ENCODE measurements around the gene CAMKV. TPM values are rescaled to one million over a fixed set of nuclear protein-coding genes. Genes with fewer than 3 reads are reported as not detected.

CAMKV gene
- total RNA-seq, 1 experiment from 2014 or later = 0.10 TPM

GRCh38 chr3:49914906-49915305 lies 45.2 kb upstream of the CAMKV start (continued):
- TF ChIP-seq, protein P1, sequence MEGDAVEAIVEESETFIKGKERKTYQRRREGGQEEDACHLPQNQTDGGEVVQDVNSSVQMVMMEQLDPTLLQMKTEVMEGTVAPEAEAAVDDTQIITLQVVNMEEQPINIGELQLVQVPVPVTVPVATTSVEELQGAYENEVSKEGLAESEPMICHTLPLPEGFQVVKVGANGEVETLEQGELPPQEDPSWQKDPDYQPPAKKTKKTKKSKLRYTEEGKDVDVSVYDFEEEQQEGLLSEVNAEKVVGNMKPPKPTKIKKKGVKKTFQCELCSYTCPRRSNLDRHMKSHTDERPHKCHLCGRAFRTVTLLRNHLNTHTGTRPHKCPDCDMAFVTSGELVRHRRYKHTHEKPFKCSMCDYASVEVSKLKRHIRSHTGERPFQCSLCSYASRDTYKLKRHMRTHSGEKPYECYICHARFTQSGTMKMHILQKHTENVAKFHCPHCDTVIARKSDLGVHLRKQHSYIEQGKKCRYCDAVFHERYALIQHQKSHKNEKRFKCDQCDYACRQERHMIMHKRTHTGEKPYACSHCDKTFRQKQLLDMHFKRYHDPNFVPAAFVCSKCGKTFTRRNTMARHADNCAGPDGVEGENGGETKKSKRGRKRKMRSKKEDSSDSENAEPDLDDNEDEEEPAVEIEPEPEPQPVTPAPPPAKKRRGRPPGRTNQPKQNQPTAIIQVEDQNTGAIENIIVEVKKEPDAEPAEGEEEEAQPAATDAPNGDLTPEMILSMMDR (IDR thresholded peaks at IDR 0.05 in 2 of 3, conservative IDR thresholded peaks at IDR 0.05 in 1 of 3; ENCODE audit: borderline replicate concordance in 1 of 3, insufficient read depth in 1 of 3, low read depth in 2 of 3, low read length in 2 of 3) = no peak
- TF ChIP-seq CBX3 (IDR thresholded peaks at IDR 0.05; ENCODE audit: low read depth) (no peak), SIN3A (IDR thresholded peaks at IDR 0.05; ENCODE audit: low read depth) (no peak)

GRCh38 chr3:49912881-49913281 lies 43.2 kb upstream of the CAMKV start:
- ChIA-PET RAD21 (ENCODE audit: low non-redundant PET in 1 of 2, low total read pairs in 2 of 2, uncharacterized antibody in 2 of 2, unreplicated experiment in 2 of 2) (no interaction called here), CTCF (interaction anchor here (1.4 kb wide), 1 partner anchor 17 kb away, joined by 4 read pairs; the partner anchor contains the start of gene MON1A), POLR2A (interaction anchor here (1.1 kb wide), 1 partner anchor 16 kb away, joined by 3 read pairs; the partner anchor contains the start of gene MON1A)
- BruUV-seq (replicated peaks) = no TSS peak
- no peaks in the 10 kb centered on the region for H3K27me3 ChIP-seq (ENCODE audit: insufficient read depth, low read length)
- no peaks in the 10 kb centered on the region for H3K79me2 ChIP-seq (ENCODE audit: insufficient read depth, low read length)
- no peak for DNase-seq (ENCODE audit: low read depth, low spot score)
- no peak overlapping the region for H3K9ac ChIP-seq (ENCODE audit: low read length)
- no peaks in the 10 kb centered on the region for H3K9me2 ChIP-seq (ENCODE audit: insufficient read depth)
- no peaks in the 10 kb centered on the region for H4K20me1 ChIP-seq (ENCODE audit: insufficient read depth)
- intact Hi-C loops (cut with micrococcal nuclease) = no loop called here
- no peak overlapping the region for H3K4me2 ChIP-seq (ENCODE audit: low read length)
- H3K9me3 ChIP-seq (ENCODE audit: control insufficient read depth in 1 of 2, insufficient read depth in 1 of 2, low read depth in 1 of 2, low read length in 2 of 2) = no peaks in the 10 kb centered on the region
- no peaks in the 10 kb centered on the region for H3K4me1 ChIP-seq (ENCODE audit: control insufficient read depth in 1 of 2, insufficient read depth in 2 of 2, low read length in 2 of 2)
- no peak overlapping the region for H2AFZ ChIP-seq (ENCODE audit: low read depth, low read length, poor library complexity, severe bottlenecking)
- no peak overlapping the region for H3K27ac ChIP-seq (ENCODE audit: low read depth, low read length)
- H3K4me3 ChIP-seq (replicated peaks in 1 of 2; ENCODE audit: low read depth in 1 of 2, low read length in 2 of 2) = no peak overlapping the region
- ATAC-seq = 0 out of 2 replicates have a peak, but pooled peaks have one; percentile 40
- TF ChIP-seq ZBTB33 (IDR thresholded peaks at IDR 0.05; ENCODE audit: extremely low read depth, insufficient replicate concordance, low read length) = no peak
- TF ChIP-seq POLR2AphosphoS5 (IDR thresholded peaks at IDR 0.05; ENCODE audit: low read depth, low read length) = no peak
- no peak for TF ChIP-seq SRF (IDR thresholded peaks at IDR 0.05; ENCODE audit: low read depth)
- TF ChIP-seq, protein P1 (IDR thresholded peaks at IDR 0.05 in 2 of 3, conservative IDR thresholded peaks at IDR 0.05 in 1 of 3; ENCODE audit: borderline replicate concordance in 1 of 3, insufficient read depth in 1 of 3, low read depth in 2 of 3, low read length in 2 of 3) = no peak
- no peak for TF ChIP-seq YY1 (IDR thresholded peaks at IDR 0.05; ENCODE audit: extremely low read depth, insufficient replicate concordance, low read depth, low read length)
- no peak for TF ChIP-seq CBX3 (IDR thresholded peaks at IDR 0.05; ENCODE audit: low read depth)
- no peak for TF ChIP-seq ZNF274 (IDR thresholded peaks at IDR 0.05; ENCODE audit: low read depth, low read length)
- H3K36me3 ChIP-seq (ENCODE audit: control insufficient read depth in 1 of 2, insufficient read depth in 2 of 2, low read length in 2 of 2) = 0 out of 4 replicates have a peak, but pooled peaks cover 0 to 6% of the 10 kb centered on the region in 2 experiments
